Hematopoietic multipotent progenitor cell treated with erythropoietin and hydrocortisone succinate and interleukin-3 and kit ligand, for 6 days (in vitro differentiated cells): ENCODE data around the gene SELL.
"Not testable (repeated sequence)": the region's sequence is repeated elsewhere in the genome, so short reads cannot be mapped to it uniquely, and the experiment has no call there.

ENCODE experiments used
- DNase-seq: peaks from one replicate; pipeline ENCODE4 v3.0.0-alpha.2; 2015

The SELL gene

DNA sequence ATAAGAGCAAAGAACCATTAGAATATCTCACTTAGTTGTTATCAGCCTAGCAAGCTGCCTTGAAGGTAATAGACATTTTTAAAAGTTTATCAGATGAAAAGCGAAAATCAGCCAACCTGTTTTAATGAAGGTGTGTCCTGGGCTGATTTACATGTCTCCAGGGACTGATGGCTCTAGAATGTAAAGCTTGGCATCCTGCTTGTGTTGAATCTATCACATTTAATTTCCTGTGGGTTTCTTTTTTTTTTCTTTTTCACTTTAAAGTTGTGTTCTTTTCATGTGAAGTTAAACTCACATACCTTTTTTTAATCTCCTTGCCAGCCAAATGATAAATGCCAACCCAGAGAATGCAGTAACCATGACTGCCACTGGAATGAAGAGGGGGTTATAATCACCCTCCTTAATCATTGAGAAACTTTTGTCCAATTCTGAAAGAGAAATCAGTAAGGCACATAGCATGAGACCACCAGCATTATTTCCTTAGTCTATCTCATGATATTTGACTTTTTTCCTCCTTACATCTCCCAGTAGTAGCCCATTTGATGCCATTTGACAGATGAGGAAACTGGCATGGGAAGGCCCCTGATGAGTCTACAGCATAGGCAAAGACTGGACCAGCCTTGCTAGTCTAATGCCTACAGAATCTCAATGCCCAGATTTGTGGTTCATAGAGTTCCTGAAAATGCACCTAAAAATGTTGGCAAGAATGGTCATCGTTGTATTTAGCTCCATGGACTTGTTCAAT is 10.0 kb downstream of the SELL start:
- no peak for DNase-seq

DNA sequence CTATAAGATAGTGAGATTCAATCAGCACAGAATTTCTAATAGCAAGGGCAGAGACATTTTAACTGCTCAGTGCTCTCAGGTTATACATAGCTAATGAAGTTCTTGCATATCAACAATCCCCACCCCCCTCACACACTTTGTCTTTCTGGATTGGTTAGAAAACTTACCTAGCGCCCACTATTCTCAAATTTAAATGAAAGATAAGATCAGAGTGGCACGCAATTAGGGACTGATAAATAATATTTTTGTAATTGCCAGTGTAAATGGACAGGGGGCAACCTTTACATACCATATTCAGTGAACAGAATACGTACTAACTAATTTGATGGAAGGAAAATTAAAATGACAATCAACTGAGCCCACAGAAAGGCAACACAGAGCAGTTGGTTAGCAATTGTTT is 11.7 kb downstream of the SELL start:
- peak; percentile 22 for DNase-seq

DNA sequence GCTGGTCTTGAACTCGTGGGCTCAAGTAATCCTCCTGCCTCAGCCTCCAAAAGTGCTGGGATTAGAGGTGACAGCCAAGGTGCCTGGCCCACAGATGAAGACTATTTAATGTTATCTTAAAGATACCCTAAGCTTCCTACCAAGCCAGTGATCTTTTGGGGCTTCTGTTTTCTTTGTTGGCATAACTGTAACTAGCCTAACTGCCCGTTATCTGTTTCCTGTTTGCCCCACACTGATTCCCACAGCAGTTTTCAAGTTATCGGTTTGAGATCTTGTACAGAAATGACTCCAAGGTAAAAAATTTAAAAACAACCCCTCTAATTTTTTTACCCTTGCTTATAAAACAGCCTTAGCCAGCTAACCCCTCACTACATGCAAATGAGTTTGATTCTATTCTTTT is 12.4 kb downstream of the SELL start:
- peak; percentile 78 for DNase-seq

DNA sequence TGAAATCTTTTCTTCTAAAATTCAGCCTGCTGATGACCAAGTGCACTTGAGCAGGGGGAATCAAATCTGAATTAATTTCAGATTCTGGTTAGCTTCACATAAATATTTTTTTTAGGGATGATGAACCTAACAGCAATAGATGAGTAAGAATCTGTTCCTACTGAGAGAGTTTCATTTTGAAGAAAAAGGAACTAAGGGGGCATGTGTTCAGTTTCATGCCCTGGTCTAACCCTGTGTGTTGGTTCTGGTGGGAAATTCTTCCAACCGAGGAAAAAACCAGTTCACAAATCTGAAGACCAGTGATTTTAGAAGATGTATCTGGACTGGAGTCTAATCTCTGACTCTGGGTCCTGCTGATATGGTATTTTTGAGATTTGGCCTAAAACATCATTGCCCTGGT is 13.7 kb downstream of the SELL start:
- no peak for DNase-seq

DNA sequence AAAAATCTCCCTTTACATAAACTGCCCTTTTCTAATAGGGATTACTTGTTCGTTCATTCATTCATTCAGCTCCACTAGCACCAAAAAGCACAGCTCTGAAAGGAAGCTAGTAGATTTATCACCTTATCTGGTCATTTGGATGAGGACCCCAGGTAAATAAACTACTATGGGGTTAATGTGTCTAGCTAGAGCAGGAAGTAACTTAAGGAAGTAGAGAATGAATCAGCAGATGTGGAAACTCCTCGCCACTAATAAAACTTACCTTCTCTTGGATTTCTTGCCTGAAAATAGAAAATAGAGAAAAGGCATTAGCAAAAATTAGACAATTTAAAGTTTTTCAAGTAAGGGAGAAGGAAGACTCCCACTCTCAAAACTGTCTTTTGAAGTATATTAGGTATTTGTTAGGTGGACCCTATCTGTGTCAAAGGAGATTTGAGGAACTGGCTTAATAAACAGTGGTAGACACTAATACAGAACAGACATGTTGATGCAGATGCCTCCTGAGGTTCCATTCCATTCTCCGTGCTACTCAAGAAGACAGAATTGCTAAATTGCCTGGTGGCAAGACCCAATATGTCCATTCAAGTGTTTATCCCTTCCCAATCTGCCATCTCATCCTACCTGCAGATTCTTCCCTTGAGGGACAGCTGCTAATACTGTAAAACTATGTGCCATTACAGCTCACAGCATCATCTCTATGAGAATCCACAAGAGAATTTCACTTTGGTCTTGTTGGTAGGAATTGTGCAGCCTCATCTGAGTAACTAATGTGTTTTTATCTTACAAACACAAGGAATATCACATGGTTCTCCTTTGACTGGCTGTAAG is 14.9 kb downstream of the SELL start:
- peak; percentile 48 for DNase-seq

DNA sequence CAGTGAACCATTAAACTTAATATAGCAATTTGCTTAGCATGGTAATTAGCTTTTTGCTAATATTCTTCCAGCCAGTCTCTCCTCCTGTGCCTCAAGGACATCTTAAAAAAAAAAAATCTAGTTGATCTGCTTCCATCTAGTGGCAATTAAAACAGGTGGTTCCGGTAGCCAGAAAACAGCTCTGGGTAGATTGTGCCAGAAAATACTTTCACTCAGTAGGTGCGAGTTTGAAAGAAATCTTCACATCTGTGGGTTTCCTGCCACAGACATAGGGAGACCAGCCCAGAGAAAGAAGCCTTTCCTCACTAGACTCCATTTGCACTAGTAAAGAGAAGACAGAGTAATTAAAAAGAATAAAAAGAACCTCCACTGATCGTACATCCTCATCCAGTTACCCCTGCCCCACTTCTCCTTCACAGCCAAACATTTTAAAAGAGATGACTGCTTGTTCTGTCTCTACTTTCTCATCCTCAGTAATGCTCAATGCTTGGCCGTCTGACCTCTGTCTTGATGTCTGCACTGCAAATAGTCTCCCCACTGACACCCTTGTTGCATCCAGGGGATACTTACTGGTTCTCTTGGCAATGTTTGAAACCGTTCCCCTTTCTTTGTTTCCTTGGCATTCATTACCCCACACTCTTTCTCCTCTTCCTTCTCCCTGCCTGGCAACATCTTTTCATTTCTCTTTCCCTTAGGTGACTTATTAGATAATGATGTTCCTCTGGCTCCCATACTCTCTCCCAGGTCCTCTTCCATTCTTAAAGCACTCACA is 16.9 kb downstream of the SELL start:
- peak; percentile 69 for DNase-seq

DNA sequence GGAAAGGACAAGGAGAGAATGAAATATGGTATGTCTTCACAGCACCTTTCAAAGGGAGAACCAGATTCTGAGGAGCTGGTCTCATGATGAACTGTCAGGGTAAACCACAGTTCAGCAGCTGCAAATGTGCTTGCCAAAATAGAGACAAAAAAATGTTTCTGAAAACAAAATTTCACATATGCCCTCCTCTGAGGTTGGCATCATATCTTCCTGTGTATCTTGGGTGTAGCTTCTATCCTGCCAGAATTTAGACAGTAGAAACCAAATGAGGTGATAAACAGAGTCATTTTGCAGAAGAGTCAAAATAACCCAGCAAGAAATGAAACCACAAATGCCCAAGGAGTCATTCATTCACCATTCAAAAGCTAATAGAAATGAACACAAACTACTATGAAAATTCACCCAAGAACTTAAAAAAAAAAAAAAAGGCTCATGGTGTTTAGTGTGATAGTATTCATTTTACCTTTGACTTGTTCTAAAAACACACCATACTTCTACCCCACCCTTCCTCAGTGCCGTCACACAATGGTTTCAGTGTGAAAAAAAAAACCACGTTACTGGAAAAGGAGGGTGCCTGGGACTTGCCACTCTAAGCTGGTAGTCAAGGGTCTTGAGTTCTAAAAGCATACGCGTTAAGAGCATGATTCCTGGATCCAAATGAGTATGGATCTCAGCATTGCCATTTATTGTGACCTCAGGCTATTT is 18.5 kb downstream of the SELL start:
- peak; percentile 68 for DNase-seq

DNA sequence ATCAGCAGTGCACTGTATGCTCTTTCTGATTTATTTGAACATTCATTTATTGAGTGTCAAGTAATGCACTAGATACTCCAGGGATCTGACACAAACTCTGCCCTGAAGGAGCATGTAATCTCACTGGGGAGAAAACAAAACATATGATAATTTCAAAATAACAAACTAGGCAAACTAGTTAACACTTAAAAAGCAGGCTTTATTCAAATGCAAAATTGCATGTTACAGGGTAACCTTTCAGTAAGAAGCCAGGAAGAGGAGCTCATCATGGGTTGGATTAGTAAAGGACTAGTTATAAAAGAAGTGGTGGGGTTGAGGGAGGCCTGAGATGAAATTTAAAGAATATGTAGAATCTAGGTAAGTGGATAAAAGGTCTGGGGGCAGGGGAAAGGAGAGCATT is 20.9 kb downstream of the SELL start:
- no peak for DNase-seq

DNA sequence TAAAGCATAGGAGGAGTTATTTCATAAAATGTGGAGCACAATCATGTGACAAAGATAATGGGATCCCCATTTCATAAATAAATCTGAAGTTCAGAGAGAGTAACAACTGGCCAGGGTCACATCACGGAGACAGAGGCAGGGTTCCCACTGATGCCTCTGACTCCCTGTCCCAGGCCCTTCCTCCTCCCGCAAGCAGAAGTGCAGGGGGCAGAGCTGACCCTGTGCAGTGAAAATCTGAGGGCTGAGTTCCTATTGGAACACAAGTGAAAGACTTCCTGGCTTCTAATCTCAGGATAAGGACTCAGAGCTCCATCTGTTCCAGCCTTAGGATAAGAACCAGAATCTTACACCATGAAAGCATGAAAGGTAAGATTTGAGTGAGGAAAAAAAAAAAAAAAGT is 22.0 kb downstream of the SELL start:
- DNase-seq, result no peak

DNA sequence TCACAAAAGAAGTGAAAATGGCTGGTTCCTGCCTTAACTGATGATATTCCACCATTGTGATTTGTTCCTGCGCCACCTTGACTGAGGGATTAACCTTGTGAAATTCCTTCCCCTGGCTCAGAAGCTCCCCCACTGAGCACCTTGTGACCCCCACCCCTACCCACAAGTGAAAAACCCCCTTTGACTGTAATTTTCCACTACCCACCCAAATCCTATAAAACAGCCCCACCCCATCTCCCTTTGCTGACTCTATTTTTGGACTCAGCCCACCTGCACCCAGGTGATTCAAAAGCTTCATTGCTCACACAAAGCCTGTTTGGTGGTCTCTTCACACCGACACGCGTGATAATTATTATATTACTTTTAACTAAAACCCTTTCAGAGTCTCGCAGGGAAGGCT is 23.0 kb downstream of the SELL start:
- DNase-seq, result not testable (repeated sequence)

DNA sequence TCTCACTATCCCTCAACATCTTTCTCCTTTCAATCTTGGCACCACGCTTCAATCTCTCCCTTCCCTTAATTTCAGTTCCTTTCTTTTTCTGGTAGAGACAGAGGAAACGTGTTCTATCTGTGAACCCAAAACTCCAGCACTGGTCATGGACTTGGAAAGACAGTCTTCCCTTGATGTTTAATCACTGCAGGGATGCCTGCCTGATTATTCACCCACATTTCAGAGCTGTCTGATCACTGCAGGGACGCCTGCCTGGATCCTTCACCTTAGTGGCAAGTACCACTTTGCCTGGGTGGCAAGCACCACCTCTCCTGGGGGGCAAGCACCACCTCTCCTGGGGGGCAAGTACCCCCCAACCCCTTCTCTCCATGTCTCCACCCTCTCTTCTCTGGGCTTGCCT is 27.8 kb downstream of the SELL start:
- no peak for DNase-seq

DNA sequence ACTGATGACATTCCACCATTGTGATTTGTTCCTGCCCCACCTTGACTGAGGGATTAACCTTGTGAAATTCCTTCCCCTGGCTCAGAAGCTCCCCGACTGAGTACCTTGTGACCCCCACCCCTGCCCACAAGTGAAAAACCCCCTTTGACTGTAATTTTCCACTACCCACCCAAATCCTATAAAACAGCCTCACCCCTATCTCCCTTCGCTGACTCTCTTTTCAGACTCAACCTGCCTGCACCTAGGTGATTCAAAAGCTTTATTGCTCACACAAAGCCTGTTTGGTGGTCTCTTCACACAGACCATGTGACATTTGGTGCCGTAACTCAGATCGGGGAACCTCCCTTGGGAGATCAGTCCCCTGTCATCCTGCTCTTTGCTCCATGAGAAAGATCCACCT is 28.3 kb downstream of the SELL start:
- DNase-seq, result not testable (repeated sequence)

DNA sequence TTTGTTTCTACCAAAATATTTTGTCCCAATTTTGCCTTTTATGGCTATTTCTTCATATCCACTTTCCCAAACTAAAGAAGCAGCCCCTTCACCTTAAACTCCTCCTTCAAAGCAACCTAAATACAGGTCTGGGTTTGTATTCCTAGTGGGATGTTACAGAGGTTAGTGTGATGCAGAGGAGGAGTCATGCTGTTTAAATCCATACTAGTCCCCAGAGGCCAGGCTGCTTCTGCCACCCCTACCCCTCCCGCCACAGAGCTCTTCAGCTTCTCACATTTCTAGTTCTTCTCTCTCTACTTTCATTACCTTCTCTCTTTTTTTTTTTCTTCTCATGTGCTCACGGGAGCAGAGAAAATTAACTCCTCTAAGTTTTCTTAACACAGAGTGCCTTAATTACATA is 29.3 kb downstream of the SELL start:
- DNase-seq, result no peak

DNA sequence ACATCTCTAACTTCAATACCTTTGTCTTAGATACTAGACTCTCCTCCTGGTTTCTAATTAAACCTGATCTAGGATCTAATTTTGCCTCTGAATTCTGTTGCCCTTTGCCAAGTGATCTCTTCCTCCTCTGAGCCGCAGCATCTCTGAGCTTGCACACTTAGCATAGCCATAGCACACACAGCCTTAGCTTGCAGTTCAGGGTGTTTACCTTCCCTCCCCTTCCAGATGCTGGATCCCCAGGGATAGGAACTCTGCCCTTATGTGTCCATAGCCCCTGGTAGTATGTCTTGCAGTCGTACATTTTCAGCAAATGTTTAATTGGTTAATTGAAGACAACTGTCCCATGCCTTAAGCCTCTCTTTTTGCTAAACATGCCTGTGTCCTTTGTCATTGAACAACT is 30.3 kb downstream of the SELL start:
- no peak for DNase-seq

DNA sequence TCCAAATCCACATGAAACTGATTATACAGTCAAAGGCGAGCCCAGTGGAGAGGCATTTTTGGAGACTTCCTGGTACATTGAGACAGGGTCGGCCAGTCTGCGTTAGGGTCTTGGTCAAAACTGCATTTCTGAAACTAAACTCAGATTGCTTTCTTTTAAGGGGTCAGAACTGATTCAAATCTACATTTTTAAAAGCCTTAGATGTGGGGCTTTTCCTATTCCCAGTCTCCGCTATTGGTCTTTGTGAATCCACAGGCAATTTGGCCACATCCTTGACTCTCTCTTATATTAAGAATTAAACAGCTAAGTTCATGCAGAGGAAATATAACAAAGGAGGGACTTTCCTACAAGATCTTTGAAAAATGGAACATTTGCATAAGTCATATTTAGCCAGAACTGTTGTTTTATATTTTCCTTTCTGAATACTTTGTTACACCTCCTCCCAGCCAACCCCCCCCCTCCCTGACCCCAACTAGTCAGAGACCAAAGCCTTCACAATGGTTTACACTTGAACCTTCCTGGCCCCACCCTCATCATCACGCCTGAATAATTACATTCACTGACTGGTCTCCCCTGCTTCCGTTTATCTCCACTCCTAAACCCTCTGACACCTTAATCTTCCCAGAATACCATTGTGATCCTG is 30.9 kb downstream of the SELL start:
- DNase-seq, result no peak

DNA sequence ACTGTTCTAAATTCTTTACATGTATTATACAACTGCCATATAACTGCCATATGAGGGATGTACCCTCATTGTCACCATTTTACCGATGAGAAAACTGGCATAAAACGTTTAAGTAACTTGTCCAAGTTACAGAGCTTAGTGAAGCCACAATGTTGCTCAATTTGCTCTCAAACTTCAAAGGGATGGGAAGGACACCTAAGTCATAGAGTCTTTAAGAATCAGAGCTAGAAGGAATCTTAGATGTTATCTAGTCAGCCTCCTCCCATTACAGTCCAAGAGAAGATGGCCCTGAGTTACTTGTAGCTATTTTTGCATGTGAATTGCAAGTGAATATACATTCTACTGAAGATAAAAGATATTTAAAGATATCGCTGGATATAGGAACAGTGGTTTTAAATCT is 31.7 kb downstream of the SELL start:
- DNase-seq, result no peak

DNA sequence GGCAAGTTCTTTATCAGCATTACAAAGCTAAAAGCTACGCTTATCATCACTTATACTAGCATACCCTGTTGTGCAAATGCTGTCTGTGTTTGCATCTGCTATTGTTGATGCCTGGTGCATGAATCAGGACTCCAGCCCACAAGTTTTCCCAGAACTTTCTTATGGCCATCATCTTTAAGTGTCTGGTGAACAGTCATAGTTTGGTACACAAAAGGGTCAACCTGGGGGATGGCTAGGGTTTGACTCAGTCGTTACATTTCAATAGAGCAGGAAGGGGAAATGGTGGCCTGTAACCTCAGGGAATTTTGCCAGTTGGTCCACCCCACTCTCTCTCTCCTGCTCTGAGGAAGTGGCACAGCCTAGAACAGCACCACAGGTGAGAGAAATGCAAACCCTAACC is 35.4 kb downstream of the SELL start:
- no peak for DNase-seq

DNA sequence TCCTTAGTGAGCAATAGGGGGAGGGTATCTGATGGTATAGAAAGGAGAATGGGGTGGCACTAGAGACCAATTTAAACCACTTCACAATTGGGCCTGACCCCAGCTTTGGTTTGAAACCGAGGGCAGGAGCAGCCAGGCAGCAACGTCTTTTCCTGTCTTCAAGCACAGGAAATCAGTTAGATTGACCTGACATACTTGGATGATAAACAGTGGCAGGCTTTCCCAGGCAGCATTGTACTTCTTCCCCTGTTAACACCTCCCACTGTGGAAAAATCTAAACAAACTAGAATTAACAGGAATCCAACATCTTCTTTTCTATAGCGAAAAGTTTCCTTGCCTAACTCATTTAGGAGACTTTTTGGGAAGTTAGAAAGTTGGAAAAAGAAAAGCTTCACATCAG is 40.6 kb downstream of the SELL start:
- no peak for DNase-seq

DNA sequence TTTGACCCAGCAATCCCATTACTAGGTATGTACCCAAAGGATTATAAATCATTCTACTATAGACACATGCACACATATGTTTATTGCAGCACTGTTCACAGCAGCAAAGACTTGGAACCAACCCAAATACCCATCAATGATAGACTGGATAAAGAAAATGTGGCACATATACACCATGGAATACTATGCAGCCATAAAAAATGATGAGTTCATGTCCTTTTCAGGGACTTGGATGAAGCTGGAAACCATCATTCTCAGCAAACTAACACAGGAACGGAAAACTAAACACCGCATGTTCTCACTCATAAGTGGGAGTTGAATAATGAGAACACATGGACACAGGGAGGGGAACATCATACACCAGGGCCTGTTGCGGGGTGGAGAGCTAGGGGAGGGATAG is 41.2 kb downstream of the SELL start:
- not testable (repeated sequence) for DNase-seq

DNA sequence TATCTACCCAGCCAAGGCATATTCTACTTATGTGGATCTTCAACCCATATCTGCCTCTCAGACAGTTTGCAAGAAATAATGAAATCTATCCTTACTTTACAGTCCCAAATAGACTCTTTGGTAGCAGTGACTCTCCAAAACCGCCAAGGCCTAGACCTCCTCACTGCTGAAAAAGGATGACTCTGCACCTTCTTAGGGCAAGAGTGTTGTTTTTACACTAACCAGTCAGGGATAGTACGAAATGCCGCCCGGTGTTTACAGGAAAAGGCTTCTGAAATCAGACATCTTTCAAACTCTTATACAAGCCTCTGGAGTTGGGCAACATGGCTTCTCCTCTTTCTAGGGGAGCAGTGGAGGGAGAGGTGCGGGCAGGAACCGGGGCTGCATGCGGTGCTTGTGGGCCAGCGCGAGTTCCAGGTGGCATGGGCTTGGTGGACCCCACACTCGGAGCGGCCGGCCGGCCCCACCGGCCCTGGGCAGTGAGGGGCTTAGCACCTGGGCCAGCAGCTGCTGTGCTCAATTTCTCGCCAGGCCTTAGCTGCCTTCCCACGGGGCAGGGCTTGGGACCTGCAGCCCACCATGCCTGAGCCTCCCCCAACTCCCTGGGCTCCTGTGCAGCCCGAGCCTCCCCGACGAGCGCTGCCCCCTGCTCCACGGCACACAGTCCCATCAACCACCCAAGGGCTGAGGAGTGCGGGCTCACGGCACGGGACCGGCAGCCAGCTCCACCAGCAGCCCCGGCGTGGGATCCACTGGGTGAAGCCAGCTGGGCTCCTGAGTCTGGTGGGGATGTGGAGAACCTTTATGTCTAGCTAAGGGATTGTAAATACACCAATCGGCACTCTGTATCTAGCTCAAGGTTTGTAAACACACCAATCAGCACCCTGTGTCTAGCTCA is 43.5 kb downstream of the SELL start:
- DNase-seq, result peak; percentile 25

DNA sequence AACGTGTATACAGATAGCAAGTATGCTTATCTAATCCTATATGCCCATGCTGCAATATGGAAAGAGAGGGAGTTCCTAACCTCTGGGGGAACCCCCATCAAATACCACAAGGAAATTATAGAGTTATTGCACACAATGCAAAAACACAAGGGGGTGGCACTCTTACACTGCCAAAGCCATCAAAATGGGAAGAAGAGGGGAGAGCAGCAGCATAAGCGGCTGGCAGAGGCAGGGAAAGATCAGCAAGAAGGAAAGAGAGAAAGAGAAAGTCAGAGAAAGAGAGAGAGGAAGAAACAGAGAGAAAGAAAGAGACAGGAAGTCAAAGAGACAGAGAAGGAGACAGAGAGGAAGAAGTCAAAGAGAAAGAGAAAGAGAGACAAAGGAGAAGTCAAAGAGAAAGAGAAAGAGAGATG is 44.2 kb downstream of the SELL start:
- peak; percentile 30 for DNase-seq
